ENCODE results near the gene PRIMPOL. TPM values are rescaled to one million over a fixed set of nuclear protein-coding genes. Genes with fewer than 3 reads are reported as not detected.
A peak's percentile ranks its signal among the peaks of the same experiment; 100 is the strongest.

PRIMPOL gene
- total and polyA plus RNA-seq, 9 of the 15 experiments (the other 6 are each of a cell fraction or from before 2014, with no cell fraction given) = 11.0 to 32.0 (median 16.1) TPM

DNA sequence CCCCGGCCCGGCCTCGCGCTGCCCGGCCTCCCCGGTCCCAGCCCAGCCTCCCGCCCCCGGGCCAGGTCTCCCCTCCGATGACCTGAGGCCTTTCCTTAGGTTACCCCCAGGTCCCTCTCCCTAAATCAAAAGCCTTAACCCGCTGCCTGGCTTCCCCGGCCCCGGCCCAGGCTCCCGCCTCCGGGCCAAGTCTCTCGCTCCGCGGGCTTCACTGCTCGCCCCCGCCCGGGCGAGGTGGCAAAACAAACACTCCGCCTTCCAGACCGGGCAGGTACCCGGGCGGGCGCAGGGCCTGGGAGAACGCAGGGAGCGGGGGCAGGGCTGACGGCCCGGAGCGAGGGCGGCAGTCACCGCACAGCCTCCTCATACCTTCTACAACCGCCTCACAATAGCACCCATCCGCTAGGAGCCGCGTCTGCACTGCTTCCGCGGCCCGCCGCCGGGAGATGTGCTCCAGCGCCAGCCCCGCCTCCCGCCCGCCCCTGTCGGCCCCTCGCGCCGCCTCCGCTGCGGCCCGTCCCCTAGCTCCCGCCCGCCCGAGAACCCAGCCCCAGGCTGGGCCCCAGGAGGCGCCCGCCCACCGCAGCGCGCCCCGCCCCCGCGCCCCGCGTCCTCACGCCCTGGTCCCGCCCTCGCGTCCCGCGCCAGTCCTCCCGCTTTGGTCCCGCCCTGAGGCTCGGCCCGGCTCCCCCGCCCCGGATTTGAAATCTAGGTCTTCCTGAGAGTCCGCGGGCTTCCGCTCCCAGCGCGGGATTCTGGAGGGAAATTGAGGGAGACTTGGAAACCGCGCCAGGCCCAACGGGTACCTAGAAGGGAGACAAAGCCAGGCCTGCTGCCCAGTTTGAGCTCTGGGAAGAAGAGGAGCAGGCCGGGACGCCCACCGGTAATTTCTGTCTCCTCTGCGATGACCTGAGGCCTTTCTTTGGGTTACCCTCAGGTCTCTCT is at the start of gene PRIMPOL, which contains the start of gene CASP3 (continued):
- TF ChIP-seq SOX6 (IDR thresholded peaks at IDR 0.05) = peak; percentile 21; the same call in 1 of the 2 replicates
- TF ChIP-seq ELF4 (CRISPR knock-in tag; IDR thresholded peaks at IDR 0.05) = no peak
- no peak for TF ChIP-seq ZNF407 (IDR thresholded peaks at IDR 0.05; ENCODE audit: low read depth)
- TF ChIP-seq MCM7 (IDR thresholded peaks at IDR 0.05) = no peak
- peak; percentile 93 for TF ChIP-seq RBFOX2 (IDR thresholded peaks at IDR 0.05; ENCODE audit: low read depth, low read length)
- 0 out of 2 replicates have a peak, but pooled peaks have one; percentile 62 for TF ChIP-seq KDM2B (CRISPR knock-in tag; IDR thresholded peaks at IDR 0.05)
- TF ChIP-seq GTF2F1 (IDR thresholded peaks at IDR 0.05; ENCODE audit: low read depth, low read length) = no peak
- no peak; the same call in 1 of the 2 replicates for TF ChIP-seq MTA3 (IDR thresholded peaks at IDR 0.05; ENCODE audit: borderline replicate concordance)
- TF ChIP-seq ZNF695 (CRISPR knock-in tag; IDR thresholded peaks at IDR 0.05) = no peak
- TF ChIP-seq, protein P1, sequence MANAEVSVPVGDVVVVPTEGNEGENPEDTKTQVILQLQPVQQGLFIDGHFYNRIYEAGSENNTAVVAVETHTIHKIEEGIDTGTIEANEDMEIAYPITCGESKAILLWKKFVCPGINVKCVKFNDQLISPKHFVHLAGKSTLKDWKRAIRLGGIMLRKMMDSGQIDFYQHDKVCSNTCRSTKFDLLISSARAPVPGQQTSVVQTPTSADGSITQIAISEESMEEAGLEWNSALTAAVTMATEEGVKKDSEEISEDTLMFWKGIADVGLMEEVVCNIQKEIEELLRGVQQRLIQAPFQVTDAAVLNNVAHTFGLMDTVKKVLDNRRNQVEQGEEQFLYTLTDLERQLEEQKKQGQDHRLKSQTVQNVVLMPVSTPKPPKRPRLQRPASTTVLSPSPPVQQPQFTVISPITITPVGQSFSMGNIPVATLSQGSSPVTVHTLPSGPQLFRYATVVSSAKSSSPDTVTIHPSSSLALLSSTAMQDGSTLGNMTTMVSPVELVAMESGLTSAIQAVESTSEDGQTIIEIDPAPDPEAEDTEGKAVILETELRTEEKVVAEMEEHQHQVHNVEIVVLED (CRISPR knock-in tag; IDR thresholded peaks at IDR 0.05) = peak; percentile 87
- peak; percentile 54; the same call in 1 of the 2 replicates for TF ChIP-seq PML (IDR thresholded peaks at IDR 0.05; ENCODE audit: low read length)
- TF ChIP-seq ESRRA (IDR thresholded peaks at IDR 0.05; ENCODE audit: borderline replicate concordance, low read depth) = no peak
- no peak for TF ChIP-seq PHF21A (IDR thresholded peaks at IDR 0.05; ENCODE audit: borderline replicate concordance, low read depth)
- 0 out of 2 replicates have a peak, but pooled peaks have one; percentile 20 for TF ChIP-seq ZNF134 (CRISPR knock-in tag; conservative IDR thresholded peaks at IDR 0.05)
- TF ChIP-seq DIDO1 (tag; IDR thresholded peaks at IDR 0.05; ENCODE audit: low read depth) = no peak
- no peak for TF ChIP-seq IRF2 (CRISPR knock-in tag; IDR thresholded peaks at IDR 0.05)
- TF ChIP-seq SIX5 (IDR thresholded peaks at IDR 0.05; ENCODE audit: borderline replicate concordance in 1 of 2, insufficient read depth in 1 of 2, low read depth in 1 of 2, low read length in 2 of 2) = no peak
- no peak for TF ChIP-seq ZKSCAN3 (CRISPR knock-in tag; IDR thresholded peaks at IDR 0.05)
- TF ChIP-seq PHB (CRISPR knock-in tag; IDR thresholded peaks at IDR 0.05) = no peak

Measured in K562 (cell line).